Occipital lobe (tissue), 2 donors: Measurements from ENCODE around the gene AGBL5. TPM values are rescaled to one million over a fixed set of nuclear protein-coding genes. Genes with fewer than 3 reads are reported as not detected.
"Not testable (repeated sequence)": the region's sequence is repeated elsewhere in the genome, so short reads cannot be mapped to it uniquely, and the experiment has no call there.

ENCODE experiments used
- DNase-seq: peaks from one replicate; lab custom pipeline; 2025; lab: John Stamatoyannopoulos, UW
- total RNA-seq: library from RNA; depleted of rRNA; stranded (reverse); fragments of >200 nt; gene quantifications from one replicate; pipeline ENCODE4 v1.2.3, GENCODE V29; 2014

AGBL5 gene
- total RNA-seq, 1 donor from 2014 or later = 17.5 TPM

DNA sequence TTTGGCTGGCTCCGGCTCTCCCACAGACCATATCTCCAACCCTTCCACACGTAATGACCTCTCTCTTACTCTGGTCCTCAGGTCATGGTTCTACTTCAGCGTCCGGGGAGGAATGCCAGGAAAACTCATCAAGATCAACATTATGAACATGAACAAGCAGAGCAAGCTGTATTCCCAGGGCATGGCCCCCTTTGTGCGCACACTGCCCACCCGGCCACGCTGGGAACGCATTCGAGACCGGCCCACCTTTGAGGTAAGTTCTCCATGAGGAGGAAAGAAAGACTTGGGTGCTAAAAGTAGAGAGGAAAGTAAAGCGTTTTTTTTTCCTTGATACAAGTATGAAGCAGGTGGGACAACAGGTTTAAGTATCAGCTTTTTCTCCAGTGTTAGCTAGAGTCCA lies 1.9 kb downstream of the AGBL5 start:
- no peak for DNase-seq

DNA sequence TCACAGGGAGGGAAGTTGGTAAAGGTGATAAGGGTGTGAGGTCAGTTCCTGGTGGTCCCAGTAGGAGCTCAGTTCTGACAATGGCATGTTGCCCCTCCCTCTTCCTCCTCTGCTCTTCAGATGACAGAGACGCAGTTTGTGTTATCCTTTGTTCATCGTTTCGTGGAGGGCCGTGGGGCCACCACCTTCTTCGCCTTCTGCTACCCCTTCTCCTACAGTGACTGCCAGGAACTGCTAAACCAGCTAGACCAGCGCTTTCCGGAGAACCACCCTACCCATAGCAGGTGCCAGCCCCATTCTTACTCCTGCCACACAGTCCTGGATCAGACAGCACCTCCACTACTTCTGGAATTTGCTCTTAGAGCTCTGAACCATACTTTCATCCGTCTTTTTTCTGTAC lies 2.3 kb downstream of the AGBL5 start:
- DNase-seq = no peak

DNA sequence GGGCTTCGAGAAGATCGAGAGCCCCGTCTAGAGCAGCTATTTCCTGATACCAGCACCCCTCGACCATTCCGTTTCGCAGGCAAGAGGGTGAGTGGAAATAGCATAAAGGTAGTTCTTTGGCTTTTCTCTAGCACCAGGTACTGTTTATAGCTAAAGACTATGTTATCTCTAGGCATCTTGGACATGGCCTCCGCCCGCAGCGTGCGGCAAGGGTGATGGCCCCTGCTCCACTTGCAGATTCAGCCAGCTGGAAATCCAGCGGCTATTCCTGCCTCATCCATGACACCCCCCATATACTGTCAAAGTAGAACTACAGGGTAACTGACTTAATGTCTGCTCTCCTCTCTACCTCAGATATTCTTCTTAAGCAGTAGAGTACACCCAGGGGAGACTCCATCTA lies 3.3 kb downstream of the AGBL5 start:
- no peak for DNase-seq

DNA sequence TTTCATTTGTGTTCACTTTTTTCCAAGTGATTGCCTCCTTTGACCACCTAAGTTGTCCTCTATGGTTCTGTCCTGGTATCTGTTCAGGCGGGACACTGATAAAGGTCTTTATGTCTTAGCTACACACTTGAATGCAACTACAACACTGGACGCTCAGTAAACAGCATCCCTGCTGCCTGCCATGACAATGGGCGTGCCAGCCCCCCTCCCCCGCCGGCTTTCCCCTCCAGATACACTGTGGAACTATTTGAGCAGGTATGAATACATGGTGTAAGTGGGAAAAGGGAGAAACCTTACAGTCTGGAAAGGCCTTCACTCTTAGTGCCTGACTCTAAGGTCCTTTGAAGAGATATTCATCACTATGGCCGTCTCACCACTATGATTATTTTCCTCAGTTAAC lies 5.7 kb downstream of the AGBL5 start:
- no peak for DNase-seq

DNA sequence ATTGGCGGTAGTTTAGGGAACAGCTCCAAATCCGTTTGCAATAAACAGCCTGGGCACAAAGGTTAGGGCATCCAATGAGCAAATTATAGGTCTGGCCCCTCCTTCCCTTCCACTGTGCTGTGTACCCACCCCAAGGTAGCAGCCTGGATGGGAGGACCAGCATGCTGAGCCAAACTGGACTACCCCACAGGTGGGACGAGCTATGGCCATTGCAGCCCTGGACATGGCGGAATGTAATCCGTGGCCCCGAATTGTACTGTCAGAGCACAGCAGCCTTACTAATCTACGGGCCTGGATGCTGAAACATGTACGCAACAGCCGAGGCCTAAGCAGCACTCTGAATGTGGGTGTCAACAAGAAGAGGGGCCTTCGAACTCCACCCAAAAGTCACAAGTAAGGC lies 6.7 kb downstream of the AGBL5 start:
- DNase-seq = no peak

DNA sequence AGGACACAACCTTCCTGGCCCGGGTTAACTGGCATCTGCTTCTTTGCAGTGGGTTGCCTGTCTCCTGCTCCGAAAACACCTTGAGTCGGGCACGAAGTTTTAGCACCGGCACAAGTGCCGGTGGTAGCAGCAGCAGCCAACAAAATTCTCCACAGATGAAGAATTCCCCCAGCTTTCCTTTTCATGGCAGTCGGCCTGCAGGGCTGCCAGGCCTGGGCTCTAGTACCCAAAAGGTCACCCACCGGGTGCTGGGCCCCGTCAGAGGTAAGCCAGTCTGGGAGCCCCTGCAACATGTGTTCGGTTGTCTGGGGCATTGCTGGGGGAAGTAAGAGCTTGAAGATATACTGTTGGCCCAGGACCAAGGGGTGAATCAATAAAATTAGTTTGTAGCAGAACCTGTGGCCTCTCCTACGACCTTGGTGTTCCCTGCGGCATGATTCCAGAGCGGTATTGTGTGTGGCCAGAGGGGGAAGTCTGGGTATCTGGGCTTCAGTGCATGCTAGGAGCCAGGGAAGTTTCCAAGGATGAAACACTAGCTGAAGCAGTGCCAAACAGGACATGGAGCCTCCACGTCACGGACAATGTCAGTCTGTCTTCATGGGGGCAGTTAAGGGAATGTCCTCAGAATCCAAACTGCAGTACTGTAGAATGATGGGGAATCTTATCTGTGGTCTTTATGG lies 7.8 kb downstream of the AGBL5 start:
- DNase-seq = no peak

DNA sequence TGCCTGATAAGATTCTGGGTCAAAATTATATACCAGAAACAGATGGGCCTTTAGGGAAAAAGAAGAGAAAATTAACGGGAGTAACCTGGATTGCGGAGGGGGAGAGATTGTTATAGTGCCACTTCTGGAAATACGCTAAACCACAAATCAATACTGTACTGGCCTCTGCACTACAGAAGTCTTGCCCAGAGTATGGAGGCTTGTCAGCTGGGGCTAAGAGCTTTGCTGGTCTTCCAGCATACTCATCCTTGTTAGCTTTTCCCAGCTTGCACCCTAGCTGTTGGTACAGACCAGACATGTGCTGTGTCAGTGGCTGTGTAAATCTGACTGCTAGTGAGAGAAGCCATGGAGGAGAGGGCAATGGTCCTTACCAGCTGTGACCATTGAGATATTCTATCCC lies 8.9 kb downstream of the AGBL5 start:
- DNase-seq = no peak

DNA sequence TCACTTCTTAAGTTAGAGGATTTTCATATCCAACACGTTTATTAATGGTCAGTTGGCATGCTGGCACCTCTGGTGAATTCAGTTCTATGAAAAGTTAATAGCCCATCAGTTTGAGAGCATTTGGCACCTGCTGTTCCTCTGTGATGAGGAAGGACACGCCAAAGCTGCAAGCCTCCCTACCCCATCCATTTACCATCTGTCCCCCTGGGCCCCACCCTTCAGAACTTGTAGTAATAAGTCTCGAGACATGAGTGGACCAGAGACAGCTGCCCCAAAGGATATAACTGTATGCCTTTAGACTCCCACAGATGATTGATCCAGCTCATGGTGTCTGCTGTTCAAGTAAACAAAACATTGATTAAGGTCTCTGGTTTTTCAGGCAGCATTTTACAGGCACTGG lies 13.7 kb downstream of the AGBL5 start:
- DNase-seq = no peak

DNA sequence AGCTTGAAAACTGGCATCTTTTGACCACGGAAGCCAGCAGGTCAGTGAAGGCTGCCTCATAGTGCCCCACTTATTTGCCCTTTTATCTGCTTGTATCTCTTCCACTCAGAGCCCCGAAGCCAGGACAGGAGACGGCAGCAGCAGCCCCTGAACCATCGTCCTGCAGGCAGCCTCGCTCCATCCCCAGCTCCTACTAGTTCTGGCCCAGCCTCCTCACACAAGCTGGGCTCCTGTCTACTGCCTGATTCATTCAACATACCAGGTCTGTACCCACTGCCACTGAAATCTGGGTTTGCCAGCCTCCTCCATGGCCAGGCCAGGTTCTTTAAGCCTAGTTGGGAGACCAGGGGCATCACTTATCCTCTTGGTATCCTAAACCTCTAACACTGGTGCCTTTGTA lies 15.9 kb downstream of the AGBL5 start:
- no peak for DNase-seq

DNA sequence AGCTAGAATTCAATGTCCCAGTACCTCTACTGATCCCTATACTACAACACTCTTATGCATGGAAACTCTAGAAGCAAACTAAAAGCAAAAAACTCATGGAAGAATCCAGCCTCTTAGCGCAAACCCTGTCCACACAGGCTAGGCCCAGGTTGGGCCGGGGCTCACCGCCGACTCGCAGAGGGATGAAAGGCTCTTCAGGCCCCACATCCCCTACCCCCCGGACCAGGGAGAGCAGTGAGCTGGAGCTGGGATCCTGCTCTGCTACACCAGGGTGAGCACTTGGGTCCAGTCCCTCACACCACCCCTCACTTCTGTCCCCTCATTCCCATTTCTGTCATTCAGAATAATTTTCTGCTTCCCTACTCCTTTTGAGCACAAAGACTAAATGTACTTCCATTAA lies 18.0 kb downstream of the AGBL5 start:
- no peak for DNase-seq

DNA sequence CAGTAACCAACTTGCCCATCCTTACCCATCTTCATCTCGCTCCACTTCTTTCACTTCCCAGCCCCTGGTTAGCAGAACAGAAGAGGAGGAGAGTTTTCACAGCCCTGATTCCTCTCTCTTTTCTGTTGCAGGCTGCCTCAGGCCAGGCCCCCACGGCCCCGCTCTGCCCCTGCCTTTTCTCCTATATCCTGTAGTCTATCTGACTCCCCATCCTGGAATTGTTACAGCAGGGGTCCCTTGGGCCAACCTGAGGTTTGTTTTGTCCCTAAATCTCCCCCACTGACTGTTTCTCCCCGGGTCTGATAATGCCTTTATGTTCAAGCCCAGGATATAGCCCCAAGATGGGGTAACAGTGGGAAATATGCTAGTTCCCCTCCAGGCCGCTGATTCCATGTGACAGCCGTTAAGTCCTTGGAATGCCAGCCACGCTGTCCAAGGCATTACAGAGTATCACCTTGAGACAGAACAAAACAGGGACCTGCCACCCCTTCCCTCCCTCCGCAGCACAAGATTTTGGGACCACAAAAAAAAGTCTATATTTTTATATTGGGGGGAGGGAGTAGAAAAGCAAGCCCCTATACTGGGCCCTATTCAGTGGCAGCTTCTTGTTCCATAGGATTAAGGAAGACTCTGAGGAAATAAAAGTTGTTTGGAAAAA lies 18.6 kb downstream of the AGBL5 start:
- no peak for DNase-seq

DNA sequence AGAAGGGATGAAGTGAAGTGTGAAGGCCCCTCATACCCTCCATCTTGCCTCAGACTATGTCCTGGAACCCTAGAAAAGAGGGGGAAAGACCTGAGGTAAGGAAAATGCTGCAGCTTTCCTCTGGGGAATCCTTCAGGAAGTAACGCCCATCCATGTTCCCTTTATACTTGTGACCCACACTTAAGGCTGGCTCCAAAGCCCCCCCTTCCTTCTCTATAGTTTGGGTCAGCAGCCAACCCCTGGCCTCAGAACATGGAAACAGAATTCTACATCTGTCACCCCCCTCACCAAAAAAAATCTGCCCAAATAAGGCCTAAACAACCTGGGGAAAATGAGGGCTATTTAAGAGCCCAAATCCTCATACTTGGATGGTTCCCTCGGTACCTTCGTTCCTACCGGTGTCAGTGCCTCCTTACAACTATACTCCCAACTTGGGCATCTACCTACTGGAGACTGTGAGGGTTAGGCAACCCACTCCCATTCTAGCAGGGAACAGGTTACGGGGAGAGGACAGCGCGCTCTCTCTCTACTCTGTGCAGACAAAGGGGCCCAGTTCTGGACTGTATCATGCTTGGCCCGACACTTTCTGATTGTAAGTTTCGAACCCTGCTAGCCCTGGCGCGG lies 19.3 kb downstream of the AGBL5 start:
- no peak for DNase-seq

DNA sequence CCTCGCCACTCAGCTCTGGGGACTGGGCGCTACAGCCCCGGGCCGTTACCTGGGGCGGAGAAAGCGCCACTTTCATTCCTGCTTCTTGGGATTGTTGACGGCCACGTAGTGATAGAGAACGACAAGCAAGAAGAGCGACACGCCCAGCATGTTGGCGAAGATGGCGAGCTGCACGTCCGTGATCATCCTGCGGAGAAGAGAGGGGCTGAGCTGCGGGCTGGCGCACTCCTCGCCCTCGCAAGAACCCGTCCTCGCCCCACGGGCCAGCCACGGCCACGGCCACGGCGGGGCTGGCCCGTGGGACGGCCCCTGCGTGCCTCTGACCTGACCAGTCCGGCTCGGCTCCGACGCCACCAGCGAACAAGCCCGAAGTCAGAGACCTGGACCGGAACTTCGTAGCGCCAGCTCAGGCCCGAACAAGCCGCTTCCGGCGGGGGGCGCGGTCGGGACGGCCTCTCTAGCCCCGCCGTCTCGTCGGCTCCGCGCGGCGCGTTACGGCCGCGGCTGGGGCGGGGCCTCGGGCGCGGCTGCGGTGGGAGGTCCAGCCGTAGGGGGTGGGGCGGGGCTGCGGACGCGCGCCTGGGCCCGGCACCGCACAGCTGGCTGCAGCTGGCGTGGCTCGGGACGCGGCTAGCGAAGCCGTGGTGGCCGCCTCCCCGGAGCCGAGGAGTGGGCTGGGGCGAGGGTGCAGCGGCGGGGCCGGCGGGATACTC lies 20.0 kb downstream of the AGBL5 start, which contains the start of gene OST4:
OST4 (minus strand) TSS at position 378 of the 713 bp plus-strand sequence.
- peak; percentile 96 for DNase-seq

DNA sequence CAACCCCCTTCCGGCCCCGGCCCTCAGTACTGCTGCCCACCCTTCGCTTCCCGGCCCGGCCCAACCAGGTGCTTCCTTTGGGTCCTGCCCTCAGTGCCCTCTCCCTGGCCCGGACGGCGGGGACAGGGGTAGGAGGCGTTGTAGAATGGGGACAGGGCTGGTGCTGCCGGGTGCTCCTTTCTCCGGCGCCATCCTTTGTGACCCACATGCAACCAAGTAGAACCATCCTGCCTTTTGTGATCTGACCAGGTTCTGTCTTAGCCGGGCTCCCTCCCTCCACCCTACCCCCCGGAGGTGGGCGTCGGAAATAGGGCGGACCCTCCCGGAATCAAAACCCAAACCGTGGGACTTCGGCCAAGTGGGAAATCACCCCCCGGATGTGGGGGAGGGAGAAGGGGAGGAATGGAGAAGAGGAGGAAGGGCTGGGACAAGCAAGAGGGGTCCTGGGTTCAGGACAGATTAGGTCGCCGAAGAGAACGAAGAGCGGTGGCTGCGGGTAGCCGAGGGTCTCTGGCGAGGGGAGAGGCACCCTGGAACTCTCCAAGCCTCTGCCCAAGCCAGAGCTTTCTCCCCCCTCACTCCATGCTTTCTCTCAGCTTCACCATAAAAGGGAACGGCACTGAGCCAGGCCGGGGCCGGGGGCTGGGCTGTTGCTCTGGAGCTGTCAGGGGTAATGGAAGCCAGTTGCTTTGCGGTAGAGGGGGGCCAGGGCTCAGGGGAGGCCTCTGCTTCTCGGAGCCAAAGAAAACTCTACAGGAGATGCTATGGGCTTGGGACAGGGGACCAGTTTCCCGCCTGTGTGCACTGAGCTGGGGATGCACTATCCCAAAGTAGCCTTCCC lies 20.7 kb downstream of the AGBL5 start:
- DNase-seq = peak; percentile 22

DNA sequence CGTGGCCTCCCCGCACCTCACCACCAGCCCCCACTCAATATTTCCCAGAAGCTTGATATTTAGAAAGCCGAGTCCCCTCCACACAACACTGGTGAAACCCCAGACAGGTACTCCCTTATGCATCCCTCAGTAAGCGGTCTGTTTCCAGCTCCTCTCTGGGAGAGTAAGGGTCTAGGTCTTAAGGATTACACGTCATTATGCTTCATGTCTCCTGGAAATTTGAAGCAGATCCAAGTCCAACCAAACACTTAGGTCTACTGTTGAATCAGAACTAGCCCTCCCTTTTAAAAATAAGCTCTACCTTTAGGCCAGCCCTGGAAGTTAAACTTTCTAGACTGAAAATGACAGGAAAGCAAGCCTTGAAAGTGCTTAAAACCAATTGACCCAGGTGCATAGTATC lies 21.5 kb downstream of the AGBL5 start:
- DNase-seq = no peak

DNA sequence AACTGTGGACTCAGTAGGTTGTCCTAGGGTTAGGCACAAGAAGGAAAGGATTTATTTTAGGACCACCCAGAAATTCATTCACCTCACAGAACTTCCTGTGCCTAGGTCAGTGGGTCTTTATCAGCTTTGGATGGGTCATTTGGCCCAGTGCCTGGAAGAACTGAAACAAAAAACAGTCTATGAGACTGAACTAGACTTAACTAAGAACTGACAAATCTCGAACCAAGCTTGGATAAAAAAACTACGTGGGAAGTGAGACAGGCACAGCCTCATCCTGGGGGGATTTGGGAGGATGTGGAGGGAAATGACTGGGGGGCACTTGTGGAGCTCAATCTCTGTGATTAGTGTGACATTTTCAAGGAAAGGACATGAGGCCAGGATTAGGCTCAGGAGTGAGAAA lies 22.3 kb downstream of the AGBL5 start:
- DNase-seq = no peak

DNA sequence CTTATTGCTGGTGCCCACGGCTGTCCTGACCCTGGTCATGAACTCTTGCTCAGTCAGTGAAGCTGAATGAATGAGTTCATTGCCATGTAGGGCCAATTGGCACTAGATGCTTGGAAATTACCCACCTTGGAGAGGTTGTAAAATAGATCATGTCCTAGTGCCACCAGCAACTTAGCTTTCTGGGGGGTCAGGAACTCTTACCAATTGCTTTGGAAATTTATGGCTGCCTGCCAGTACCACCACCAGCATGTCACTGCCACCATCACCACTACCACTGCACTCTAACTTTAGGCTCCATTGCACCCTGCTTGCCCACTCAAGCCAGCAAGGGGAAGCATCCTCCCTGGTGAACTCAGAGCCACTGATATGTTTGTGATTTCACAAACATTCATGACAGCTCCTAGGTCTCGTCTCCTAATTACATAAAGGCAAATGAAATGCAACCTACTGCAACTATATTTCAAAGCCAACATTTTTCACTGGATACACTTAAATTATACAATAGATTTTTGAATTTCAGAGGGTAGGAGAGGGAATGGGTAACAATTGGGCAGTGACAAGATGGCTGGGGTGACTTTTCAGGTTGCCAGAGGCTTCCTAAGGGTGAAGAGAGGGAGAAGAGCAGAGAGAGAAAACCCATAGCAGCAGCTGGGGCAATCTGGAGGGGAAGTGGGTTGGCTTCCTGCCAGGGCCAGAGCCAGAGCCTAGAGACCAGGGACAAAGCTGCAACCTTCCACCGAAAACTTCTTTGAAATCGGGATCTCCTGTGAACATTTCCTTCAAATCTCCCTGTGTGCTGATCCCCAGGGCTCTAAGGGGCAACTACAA lies 23.5 kb downstream of the AGBL5 start:
- DNase-seq = no peak

DNA sequence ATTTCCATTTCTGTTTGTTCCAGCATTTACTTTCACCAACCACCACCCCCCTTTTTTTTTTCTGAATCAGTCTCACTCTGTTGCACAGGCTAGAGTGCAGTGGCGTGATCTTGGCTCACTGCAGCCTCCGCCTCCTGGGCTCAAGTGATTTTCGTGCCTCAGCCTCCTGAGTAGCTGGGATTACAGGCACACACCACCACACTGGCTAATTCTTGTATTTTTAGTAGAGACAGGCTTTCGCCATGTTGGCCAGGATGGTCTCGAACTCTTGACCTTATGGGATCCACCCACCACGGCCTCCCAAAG lies 24.1 kb downstream of the AGBL5 start:
- DNase-seq = not testable (repeated sequence)

DNA sequence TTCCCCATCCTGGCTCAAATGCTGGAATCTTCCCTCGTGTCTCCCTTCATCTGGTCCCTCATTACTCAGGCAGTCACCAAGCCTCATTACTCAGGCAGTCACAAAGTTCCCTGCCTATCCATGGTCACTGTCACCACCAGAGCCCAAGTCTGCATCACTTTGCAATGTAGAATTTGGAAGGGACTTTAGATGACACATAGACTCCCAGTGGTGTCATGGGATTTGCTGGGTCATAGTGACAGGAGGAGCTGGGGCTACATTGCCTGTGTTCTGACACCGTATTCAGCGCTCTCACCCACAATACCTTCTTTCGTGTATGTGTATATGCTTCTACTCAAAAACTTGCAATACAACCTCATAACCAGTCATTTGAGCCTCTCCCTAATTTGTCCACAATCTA lies 24.9 kb downstream of the AGBL5 start:
- DNase-seq = no peak

DNA sequence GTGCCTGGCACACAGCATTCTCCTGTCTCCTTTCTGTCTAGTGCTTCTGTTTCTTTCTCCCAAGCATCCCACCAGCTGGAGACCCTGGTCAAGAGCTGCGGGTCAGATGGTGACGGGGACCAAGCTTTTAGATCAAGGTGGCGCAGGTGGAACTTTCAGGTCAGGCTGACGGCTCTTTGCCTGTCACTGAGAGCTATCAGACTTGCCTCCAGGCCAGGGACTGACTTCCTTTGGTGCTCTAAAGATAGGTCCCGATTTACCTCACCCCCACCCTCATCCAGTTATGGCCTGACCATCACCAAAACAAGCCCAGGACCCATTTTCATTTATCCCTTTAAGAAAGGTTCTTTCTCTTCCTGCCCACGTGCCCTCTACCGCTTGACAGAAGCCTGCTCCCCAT lies 25.8 kb downstream of the AGBL5 start:
- no peak for DNase-seq
